Measurements from ENCODE around the gene MAP6.

DNA sequence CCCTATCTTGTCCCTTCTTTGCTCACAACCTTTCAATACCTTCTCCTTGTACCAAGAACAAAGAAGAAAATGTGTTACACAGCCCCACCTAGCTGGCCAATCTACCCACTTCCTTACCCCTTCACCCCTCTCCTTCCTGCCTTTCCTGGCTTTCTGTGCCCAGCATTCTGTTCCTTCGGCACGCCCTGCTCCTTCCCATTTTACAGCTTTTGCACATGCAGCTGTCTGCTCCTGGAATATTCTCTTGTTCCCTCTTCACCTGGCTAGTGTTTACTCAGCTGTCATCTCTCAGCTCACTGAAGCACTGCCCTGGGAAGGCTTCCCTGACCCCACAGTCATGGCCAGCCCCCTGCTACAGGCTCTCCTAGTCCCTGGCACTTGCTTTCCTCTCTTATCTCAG, 76.1 kb downstream of the MAP6 start:
- TF ChIP-seq, protein P1, sequence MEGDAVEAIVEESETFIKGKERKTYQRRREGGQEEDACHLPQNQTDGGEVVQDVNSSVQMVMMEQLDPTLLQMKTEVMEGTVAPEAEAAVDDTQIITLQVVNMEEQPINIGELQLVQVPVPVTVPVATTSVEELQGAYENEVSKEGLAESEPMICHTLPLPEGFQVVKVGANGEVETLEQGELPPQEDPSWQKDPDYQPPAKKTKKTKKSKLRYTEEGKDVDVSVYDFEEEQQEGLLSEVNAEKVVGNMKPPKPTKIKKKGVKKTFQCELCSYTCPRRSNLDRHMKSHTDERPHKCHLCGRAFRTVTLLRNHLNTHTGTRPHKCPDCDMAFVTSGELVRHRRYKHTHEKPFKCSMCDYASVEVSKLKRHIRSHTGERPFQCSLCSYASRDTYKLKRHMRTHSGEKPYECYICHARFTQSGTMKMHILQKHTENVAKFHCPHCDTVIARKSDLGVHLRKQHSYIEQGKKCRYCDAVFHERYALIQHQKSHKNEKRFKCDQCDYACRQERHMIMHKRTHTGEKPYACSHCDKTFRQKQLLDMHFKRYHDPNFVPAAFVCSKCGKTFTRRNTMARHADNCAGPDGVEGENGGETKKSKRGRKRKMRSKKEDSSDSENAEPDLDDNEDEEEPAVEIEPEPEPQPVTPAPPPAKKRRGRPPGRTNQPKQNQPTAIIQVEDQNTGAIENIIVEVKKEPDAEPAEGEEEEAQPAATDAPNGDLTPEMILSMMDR (IDR thresholded peaks at IDR 0.05): no peak
- TF ChIP-seq POLR2A (IDR thresholded peaks at IDR 0.05): no peak

All from right lobe of liver (tissue), 4 donors.